ENCODE data around the gene TMEM131. TPM values are rescaled to one million over a fixed set of nuclear protein-coding genes. Genes with fewer than 3 reads are reported as not detected.
"Not testable (repeated sequence)": the region's sequence is repeated elsewhere in the genome, so short reads cannot be mapped to it uniquely, and the experiment has no call there.

Gene TMEM131
- polyA plus RNA-seq, 12 donors: 43.5 to 68.5 (median 51.5) TPM; not detected in 1

- DNase-seq: no peak
Observed at GRCh38 chr2:97961534-97961933, 34.2 kb downstream of the TMEM131 start.

- no peak for DNase-seq
Observed at GRCh38 chr2:97958184-97958583, 37.6 kb downstream of the TMEM131 start.

- DNase-seq: no peak
Observed at GRCh38 chr2:97957432-97958183, 38.1 kb downstream of the TMEM131 start.

- DNase-seq: not testable (repeated sequence)
Observed at GRCh38 chr2:97956753-97957152, 39.0 kb downstream of the TMEM131 start.

DNA sequence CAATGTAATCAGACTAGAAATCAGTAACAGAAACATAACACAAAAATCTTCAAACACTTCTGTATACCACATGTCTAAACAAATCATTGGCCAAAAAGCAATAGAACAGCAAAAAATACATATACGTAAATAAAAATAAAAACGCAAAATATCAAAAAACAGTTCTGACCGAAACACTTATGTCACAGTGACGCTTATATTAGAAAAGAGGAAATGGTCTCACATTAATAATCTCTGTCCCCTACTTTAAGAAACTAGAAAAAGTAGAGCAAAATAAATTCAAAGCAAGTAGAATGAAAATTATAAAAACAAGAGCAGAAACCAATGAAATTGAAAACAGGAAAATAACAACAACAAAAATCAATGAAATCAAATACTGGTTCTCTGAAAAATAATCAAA lies 41.9 kb downstream of the TMEM131 start:
- DNase-seq: no peak

DNA sequence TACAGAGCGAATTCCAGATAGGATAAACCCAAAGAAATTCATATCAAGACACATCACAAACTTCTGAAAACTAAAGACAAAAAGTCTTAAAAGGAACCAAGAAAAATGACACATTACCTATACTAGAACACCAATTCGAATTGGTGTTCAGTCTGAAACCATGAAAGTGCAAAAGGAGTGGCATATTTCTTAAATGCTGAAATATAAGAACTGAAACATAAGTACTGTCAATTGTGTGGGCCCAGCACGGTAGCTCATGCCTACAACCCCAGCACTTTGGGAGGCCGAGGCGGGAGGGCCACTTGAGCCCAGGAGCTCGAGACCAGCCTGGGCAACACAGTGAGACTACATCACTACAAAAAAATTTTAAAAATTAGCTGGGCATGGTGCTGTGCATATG lies 43.4 kb downstream of the TMEM131 start:
- DNase-seq: no peak

- DNase-seq: no peak
Observed at GRCh38 chr2:97951155-97951680, 44.5 kb downstream of the TMEM131 start.

DNA sequence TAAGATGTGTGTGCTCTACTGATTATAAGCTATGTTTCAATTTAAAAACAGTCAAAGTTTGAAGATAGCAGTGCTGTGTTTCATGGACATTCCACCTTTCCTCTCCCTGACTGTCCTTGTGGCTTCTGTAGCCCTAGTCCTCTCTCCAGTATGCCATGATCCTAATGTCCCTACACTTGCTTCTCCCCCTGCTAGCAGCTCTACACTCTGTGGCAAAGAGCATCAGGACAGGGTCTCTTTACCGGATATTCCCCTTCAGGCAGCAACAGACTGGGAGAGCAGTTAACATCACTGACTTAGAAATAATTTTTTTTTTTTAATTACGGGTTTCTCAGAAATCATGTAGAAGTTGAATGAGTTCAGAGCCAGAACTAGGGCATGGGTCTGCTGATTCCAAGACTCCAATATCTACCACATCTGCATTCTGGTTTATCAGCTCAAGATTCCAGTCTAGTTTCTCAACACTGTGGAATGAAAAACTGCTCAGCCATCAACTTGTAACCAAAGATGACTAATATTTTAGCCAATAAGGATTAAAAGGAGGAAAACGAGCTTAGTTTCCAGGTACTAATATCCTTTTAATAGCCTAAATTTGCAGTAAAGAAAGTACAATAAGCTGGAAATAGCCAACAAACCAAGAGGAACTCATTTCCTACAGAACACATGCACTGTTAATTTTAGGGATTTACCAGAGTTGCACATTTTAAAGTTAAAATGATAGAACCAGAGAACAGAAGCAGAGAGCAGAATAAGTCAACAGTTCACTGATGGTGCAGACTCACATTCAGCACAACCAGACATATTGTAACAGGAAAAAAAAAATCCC lies 45.2 kb downstream of the TMEM131 start:
- DNase-seq: no peak

DNA sequence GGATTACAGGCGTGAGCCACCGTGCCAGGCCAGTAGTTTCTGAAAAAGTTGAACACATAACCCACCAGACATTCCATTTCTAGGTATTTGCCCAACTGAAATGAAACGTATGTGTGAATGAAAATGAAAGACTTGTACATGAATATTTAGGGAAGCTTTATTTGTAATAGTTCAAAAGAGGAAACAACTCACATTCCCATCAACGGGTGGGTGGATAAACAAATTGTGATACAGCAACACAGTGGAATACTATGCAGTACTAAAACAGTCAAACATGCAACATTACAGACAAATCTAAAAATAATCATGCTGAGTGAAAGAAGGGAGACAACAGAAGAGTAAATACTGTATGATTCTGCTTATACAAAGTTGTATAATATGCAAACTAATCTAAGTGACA lies 46.8 kb downstream of the TMEM131 start:
- no peak for DNase-seq

DNA sequence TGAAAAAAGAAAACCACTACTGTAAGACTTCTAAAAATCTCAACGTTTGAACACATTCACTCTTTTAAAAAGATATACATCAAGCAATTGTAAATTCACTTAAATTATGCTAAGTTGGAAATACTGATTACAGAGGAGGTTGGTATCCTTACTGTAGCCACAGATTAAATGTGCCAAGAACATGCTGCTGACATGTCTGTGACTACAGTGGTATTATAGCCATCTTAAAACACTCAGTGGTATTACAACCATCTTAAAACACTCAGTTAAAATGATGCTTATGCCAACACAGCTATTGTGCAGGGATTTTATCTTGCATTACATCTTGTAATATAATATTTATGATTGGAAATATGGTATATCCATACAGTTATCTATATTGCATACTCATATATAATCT lies 50.0 kb downstream of the TMEM131 start:
- DNase-seq: no peak

- no peak for DNase-seq
Observed at GRCh38 chr2:97936881-97937280, 58.9 kb downstream of the TMEM131 start.

- DNase-seq: no peak
Observed at GRCh38 chr2:97936199-97936598, 59.5 kb downstream of the TMEM131 start.

- DNase-seq: peak; percentile 46
Observed at GRCh38 chr2:97935719-97936161, 60.0 kb downstream of the TMEM131 start.

DNA sequence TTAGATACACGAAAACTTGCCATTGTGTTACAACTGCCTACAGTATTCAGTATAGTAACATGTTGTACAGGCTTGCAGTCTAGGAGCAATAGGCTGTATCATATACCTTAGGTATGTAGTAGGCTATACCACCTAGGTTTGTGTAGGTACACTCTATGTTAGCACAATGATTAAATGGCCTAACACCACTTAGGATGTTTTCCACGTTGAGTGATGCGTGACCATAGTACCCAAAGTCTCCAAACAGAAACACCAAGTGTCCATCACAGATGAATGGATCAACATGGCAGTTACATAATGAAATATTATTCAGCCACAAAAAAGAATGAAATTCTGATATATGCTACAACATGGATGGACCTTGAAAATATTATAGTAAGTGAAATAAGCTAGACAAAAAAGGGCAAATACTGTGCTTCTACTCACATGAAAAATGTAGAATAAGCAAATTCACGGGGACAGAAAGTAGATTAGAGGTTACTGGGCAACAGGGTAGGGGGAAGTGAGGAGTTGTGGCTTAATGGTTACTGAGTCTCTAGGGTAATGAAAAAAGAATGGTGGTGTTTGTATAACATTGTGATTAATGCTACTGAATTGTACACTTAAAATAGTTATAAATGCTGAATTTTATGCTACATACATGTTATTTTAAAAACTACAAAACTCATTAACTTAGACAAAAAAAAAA lies 62.6 kb downstream of the TMEM131 start:
- DNase-seq: no peak

- no peak for DNase-seq
Observed at GRCh38 chr2:97931858-97932225, 63.9 kb downstream of the TMEM131 start.

GRCh38 chr2:97931118-97931857 lies 64.5 kb downstream of the TMEM131 start:
- no peak for DNase-seq

- DNase-seq: no peak
Observed at GRCh38 chr2:97928591-97928990, 67.2 kb downstream of the TMEM131 start.

GRCh38 chr2:97926946-97927345 lies 68.8 kb downstream of the TMEM131 start:
- no peak for DNase-seq

DNA sequence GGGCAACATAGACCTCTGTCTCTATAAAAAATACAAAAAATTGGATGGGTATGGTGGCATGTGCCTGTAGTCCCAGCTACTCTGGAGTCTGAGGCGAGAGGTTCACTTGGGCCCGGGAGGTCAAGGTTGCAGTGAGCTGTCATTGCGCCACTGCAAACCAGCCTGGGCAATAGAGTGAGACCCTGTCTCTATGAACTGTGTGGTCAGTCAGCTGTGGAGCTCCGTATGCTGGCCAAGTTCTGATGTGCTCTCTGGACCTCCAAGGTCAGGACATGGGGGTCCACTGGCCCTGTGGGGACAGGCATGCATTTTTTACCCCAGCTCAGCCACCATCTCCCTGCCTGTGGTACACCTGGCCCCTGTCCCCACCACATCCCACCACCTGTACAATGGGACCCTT lies 71.6 kb downstream of the TMEM131 start:
- no peak for DNase-seq

GRCh38 chr2:97919858-97920257 lies 75.9 kb downstream of the TMEM131 start:
- no peak for DNase-seq

- no peak for DNase-seq
Observed at GRCh38 chr2:97918818-97919217, 76.9 kb downstream of the TMEM131 start.

- not testable (repeated sequence) for DNase-seq
Observed at GRCh38 chr2:97917668-97918067, 78.1 kb downstream of the TMEM131 start.

All from muscle of arm (tissue), 12 donors.